CD1c-positive myeloid dendritic cell (primary cell): ENCODE measurements around the gene SEC23A.

Source experiments
- DNase-seq: peaks from one replicate; pipeline ENCODE4 v3.0.0-alpha.2; 2016; ENCODE audit errors: extremely low spot score

The SEC23A gene

DNA sequence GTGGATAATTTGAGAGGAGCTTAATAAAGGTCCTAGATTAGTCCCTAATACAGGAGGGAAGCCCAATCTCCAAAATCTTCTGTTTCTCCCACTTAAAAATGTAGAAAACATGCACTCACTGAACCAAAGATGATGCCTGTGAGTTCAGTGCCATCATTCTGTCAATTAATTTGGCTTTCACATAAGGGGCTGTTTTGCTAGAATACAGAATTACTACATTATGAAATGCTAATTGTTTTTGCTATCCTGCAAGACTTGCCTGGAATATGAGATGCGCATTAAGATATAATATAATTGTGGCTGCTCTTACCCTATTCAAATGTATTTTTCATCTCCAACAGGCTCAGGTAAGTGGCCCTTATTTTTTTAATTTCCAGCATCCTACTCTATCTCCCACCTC, 111.7 kb downstream of the SEC23A start:
- no peak for DNase-seq

DNA sequence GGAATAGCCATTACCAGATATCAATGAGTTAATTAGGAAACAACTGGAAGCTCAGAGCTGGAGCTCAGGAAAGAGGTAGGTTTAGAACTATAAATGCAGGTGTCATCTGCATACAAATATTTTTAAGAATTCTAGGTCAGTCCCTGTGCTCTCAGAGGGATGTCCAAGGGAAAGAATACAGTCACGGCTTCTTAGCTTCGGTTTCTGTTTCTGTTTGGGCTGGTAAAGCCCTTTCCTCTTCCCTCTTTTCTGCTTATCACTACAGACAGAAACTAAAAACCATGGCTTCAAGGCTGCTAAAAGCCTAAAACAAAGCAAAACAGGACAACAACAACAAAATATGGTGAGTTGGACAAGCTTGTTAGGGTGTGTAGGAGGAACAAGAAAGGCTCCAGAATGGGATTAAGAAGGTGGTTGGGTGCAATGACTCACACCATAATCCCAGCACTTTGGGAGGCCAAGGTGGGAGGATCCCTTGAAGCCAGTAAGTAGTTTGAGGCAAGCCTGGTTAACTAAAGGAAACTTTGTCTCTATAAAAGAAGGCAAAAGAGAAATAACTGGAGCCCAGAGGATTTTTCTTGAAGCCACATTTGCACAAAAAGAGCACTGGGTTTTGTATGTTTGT, 113.0 kb downstream of the SEC23A start:
- no peak for DNase-seq

DNA sequence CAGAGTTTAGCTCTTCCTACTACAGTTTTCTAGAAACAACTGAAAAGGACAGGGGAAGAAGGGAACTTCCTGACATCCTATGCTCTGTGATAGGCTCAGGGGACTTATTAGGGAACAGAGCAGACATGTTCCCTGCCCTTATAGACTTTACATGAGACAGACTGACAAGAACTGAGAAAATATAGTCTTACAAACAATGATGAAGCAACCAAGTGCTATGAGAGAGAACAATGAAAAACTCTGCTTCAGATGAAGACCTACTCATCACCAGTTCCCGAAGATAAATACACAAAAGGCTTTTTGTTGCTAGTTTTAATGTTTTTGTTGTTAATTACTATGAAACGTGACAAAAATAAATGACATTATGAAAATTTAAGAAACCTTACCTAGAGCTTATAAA, 115.3 kb downstream of the SEC23A start:
- DNase-seq: no peak

DNA sequence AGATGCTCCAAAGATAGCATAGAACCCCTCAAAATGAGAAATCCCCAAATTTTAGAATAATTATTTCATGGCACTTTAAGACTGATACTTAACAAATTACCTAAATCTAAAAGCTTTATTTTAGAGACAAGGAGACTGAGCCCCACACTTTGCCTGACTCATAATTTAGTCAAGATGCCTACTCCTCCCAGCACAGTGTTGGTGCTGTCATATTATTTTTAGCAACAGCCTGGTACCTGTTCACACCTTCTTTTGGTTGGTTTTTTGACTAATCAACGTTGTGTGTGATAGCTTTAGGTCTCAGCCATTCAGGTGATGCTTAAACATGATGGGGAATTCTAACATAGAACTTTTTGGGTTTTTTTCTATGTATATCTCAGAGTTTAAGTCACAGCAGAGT, 120.2 kb downstream of the SEC23A start:
- no peak for DNase-seq

DNA sequence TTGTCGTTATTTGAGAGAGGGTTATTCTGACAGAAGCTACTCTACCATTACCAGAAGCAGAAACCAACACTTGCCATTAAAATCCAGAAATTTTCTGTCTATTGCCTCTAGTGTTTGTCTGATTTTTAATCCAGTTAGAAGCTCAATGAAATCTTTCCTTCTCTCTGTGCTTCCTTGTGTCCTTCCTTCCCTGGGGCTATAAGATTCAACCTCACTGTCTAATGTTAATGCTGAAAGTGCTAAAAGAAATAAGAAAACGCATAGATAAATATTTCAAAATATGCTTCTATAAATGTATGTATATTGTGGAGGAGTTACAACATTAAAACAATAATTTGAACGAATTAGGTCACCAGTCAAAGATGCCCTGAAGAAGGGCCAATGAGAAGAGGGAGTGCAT, 120.8 kb downstream of the SEC23A start:
- no peak for DNase-seq
